Measurements from ENCODE around the gene ARHGAP45. TPM values are rescaled to one million over a fixed set of nuclear protein-coding genes. Genes with fewer than 3 reads are reported as not detected.

Gene ARHGAP45
- total and polyA plus RNA-seq, 2 donors from 2014 or later, result 11.8 to 50.0 TPM

DNA sequence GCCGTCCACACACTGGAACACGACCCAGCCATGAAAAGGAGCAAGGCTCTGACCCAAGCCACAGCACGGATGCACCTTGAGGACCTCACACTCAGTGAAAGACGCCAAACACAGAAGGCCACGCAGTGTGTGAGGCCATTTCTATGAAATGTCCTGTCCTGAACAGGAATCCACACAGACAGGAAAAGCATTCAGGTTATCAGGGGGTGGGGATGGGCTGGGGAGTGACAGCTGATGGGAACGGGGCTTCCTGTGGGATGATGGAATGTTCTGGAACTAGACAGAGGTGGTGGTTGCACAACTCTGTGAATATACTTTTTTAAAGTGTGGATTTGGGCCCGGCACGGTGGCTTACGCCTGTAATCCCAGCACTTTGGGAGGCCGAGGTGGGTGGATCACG, 67.5 kb downstream of the ARHGAP45 start:
- Histone ChIP-seq H3K9ac (ENCODE audit: low read length in 3 of 3) (no peak overlapping the region), H3K27ac (ENCODE audit: low read depth in 2 of 2, low read length in 2 of 2) (peak overlapping the region; percentile 58 to 96), H3K27me3 (ENCODE audit: control insufficient read depth, insufficient read depth, low read length) (no peaks in the 10 kb centered on the region), H3K9me3 (ENCODE audit: control insufficient read depth in 2 of 3, insufficient read depth in 1 of 3, low read length in 3 of 3) (no peaks in the 10 kb centered on the region), H3K4me1 (ENCODE audit: control insufficient read depth in 2 of 3, insufficient read depth in 2 of 3, low read depth in 1 of 3, low read length in 3 of 3) (peaks cover 0 to 20% (median 0%) of the 10 kb centered on the region in 3 donors), H3K36me3 (ENCODE audit: control insufficient read depth in 2 of 3, insufficient read depth in 3 of 3, low read length in 3 of 3) (no peaks in the 10 kb centered on the region), H3K4me3 (ENCODE audit: low read length in 3 of 3) (no peak overlapping the region)
- TF ChIP-seq, protein P1, sequence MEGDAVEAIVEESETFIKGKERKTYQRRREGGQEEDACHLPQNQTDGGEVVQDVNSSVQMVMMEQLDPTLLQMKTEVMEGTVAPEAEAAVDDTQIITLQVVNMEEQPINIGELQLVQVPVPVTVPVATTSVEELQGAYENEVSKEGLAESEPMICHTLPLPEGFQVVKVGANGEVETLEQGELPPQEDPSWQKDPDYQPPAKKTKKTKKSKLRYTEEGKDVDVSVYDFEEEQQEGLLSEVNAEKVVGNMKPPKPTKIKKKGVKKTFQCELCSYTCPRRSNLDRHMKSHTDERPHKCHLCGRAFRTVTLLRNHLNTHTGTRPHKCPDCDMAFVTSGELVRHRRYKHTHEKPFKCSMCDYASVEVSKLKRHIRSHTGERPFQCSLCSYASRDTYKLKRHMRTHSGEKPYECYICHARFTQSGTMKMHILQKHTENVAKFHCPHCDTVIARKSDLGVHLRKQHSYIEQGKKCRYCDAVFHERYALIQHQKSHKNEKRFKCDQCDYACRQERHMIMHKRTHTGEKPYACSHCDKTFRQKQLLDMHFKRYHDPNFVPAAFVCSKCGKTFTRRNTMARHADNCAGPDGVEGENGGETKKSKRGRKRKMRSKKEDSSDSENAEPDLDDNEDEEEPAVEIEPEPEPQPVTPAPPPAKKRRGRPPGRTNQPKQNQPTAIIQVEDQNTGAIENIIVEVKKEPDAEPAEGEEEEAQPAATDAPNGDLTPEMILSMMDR (IDR thresholded peaks at IDR 0.05; ENCODE audit: borderline replicate concordance, extremely low read depth, insufficient read depth), result no peak
- DNase-seq, result no peak
- intact Hi-C loops (cut with DNase I), result no loop called here
- no peak for FAIRE-seq

DNA sequence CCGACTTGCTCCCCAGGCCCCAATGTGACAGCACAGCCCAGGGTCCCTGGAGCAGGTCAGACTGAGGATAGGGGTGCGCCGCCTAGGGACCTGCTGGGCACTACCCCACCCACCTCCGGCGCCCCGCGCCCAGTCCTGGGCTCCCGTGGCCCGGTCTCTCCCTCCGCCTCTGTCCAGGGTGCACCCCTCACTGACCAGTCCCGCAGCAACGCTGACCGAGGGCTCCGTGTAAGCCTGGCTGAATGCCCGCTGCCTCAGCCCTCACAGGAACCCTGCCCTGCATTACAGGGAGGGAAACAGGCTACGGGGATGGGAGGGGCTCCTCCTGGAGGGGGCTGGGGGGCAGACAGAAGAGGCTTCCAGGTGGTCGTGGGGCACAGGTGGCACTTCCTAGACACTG, 68.5 kb downstream of the ARHGAP45 start:
- no peak overlapping the region for H3K9ac ChIP-seq (ENCODE audit: low read length in 3 of 3)
- DNase-seq (no peak), FAIRE-seq (no peak)
- intact Hi-C loops (cut with DNase I), result no loop called here
- no peak overlapping the region for H3K4me3 ChIP-seq (ENCODE audit: low read length in 3 of 3)
- TF ChIP-seq, protein P1 (IDR thresholded peaks at IDR 0.05; ENCODE audit: borderline replicate concordance, extremely low read depth, insufficient read depth), result no peak
- H3K27ac ChIP-seq (ENCODE audit: low read depth in 2 of 2, low read length in 2 of 2), result peak overlapping the region in 1 of 2 donors; percentile 47
- H3K4me1 ChIP-seq (ENCODE audit: control insufficient read depth in 2 of 3, insufficient read depth in 2 of 3, low read depth in 1 of 3, low read length in 3 of 3), result peaks cover 0 to 20% (median 0%) of the 10 kb centered on the region in 3 donors
- H3K36me3 ChIP-seq (ENCODE audit: control insufficient read depth in 2 of 3, insufficient read depth in 3 of 3, low read length in 3 of 3), result no peaks in the 10 kb centered on the region
- H3K27me3 ChIP-seq (ENCODE audit: control insufficient read depth, insufficient read depth, low read length), result no peaks in the 10 kb centered on the region
- H3K9me3 ChIP-seq (ENCODE audit: control insufficient read depth in 2 of 3, insufficient read depth in 1 of 3, low read length in 3 of 3), result no peaks in the 10 kb centered on the region

DNA sequence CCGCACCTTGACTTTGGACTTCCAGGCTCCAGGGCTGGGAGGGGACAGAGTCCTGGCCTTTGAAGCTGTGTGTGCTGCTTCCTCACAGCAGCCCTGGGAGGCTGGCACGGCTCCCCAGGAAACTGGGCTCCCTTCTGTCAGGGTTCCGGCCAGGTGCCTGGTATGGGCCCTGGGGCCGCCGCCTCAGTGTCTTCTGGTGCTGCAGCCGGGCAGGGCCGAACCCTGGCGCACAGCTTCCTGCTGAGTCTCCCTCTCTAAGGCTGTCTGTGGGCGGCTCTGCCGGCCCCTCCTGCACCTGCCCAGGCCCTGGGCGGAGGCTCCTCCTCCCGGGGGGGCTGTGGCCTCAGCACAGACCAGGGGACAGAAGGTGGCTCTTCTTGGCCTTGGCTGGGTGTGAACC, 69.2 kb downstream of the ARHGAP45 start:
- no peaks in the 10 kb centered on the region for H3K36me3 ChIP-seq (ENCODE audit: control insufficient read depth in 2 of 3, insufficient read depth in 3 of 3, low read length in 3 of 3)
- no peaks in the 10 kb centered on the region for H3K9me3 ChIP-seq (ENCODE audit: control insufficient read depth in 2 of 3, insufficient read depth in 1 of 3, low read length in 3 of 3)
- peak overlapping the region in 1 of 2 donors; percentile 47 for H3K27ac ChIP-seq (ENCODE audit: low read depth in 2 of 2, low read length in 2 of 2)
- no peak overlapping the region for H3K9ac ChIP-seq (ENCODE audit: low read length in 3 of 3)
- FAIRE-seq (no peak), DNase-seq (no peak)
- TF ChIP-seq, protein P1 (IDR thresholded peaks at IDR 0.05; ENCODE audit: borderline replicate concordance, extremely low read depth, insufficient read depth), result no peak
- peaks cover 0 to 20% (median 0%) of the 10 kb centered on the region in 3 donors for H3K4me1 ChIP-seq (ENCODE audit: control insufficient read depth in 2 of 3, insufficient read depth in 2 of 3, low read depth in 1 of 3, low read length in 3 of 3)
- no peak overlapping the region for H3K4me3 ChIP-seq (ENCODE audit: low read length in 3 of 3)
- H3K27me3 ChIP-seq (ENCODE audit: control insufficient read depth, insufficient read depth, low read length), result no peaks in the 10 kb centered on the region
- intact Hi-C loops (cut with DNase I), result no loop called here

Other genes starting within 250 kb of the ARHGAP45 start
- gene PLPPR3, start 245.2 kb upstream of the ARHGAP45 start, total RNA-seq, result not detected
- gene PLPPR3, start 245.2 kb upstream of the ARHGAP45 start, polyA plus RNA-seq (ENCODE audit: insufficient read depth, low read depth, low replicate concordance), result not detected
- gene AZU1, start 239.3 kb upstream of the ARHGAP45 start, total RNA-seq, result 0.50 TPM
- not detected for gene AZU1, start 239.3 kb upstream of the ARHGAP45 start, polyA plus RNA-seq (ENCODE audit: insufficient read depth, low read depth, low replicate concordance)
- not detected for gene PRTN3, start 226.2 kb upstream of the ARHGAP45 start, total RNA-seq
- not detected for gene PRTN3, start 226.2 kb upstream of the ARHGAP45 start, polyA plus RNA-seq (ENCODE audit: insufficient read depth, low read depth, low replicate concordance)
- gene ELANE, start 214.9 kb upstream of the ARHGAP45 start, total RNA-seq, result 0.85 TPM
- gene ELANE, start 214.9 kb upstream of the ARHGAP45 start, polyA plus RNA-seq (ENCODE audit: insufficient read depth, low read depth, low replicate concordance), result not detected
- 35.1 TPM for gene CFD, start 207.5 kb upstream of the ARHGAP45 start, total RNA-seq
- 4.6 TPM for gene CFD, start 207.5 kb upstream of the ARHGAP45 start, polyA plus RNA-seq (ENCODE audit: insufficient read depth, low read depth, low replicate concordance)
- gene MED16, start 174.0 kb upstream of the ARHGAP45 start, total RNA-seq, result 56.5 TPM
- gene MED16, start 174.0 kb upstream of the ARHGAP45 start, polyA plus RNA-seq (ENCODE audit: insufficient read depth, low read depth, low replicate concordance), result 72.1 TPM
- not detected for gene RNU6-9, start 173.7 kb upstream of the ARHGAP45 start, total RNA-seq
- gene RNU6-9, start 173.7 kb upstream of the ARHGAP45 start, polyA plus RNA-seq (ENCODE audit: insufficient read depth, low read depth, low replicate concordance), result not detected
- 71.4 TPM for gene R3HDM4, start 153.9 kb upstream of the ARHGAP45 start, total RNA-seq
- gene R3HDM4, start 153.9 kb upstream of the ARHGAP45 start, polyA plus RNA-seq (ENCODE audit: insufficient read depth, low read depth, low replicate concordance), result 47.4 TPM
- gene KISS1R, start 149.8 kb upstream of the ARHGAP45 start, total RNA-seq, result 0.69 TPM
- not detected for gene KISS1R, start 149.8 kb upstream of the ARHGAP45 start, polyA plus RNA-seq (ENCODE audit: insufficient read depth, low read depth, low replicate concordance)
- 16.9 TPM for gene ARID3A, start 141.1 kb upstream of the ARHGAP45 start, total RNA-seq
- 5.6 TPM for gene ARID3A, start 141.1 kb upstream of the ARHGAP45 start, polyA plus RNA-seq (ENCODE audit: insufficient read depth, low read depth, low replicate concordance)
- 40.3 TPM for gene WDR18, start 82.8 kb upstream of the ARHGAP45 start, total RNA-seq
- 77.2 TPM for gene WDR18, start 82.8 kb upstream of the ARHGAP45 start, polyA plus RNA-seq (ENCODE audit: insufficient read depth, low read depth, low replicate concordance)
- gene GRIN3B, start 66.7 kb upstream of the ARHGAP45 start, total RNA-seq, result 0.44 TPM
- 0.15 TPM for gene GRIN3B, start 66.7 kb upstream of the ARHGAP45 start, polyA plus RNA-seq (ENCODE audit: insufficient read depth, low read depth, low replicate concordance)
- gene TMEM259, start 46.0 kb upstream of the ARHGAP45 start, total RNA-seq, result 180 TPM
- 129 TPM for gene TMEM259, start 46.0 kb upstream of the ARHGAP45 start, polyA plus RNA-seq (ENCODE audit: insufficient read depth, low read depth, low replicate concordance)
- gene RNU6-2, start 45.6 kb upstream of the ARHGAP45 start, total RNA-seq, result not detected
- not detected for gene RNU6-2, start 45.6 kb upstream of the ARHGAP45 start, polyA plus RNA-seq (ENCODE audit: insufficient read depth, low read depth, low replicate concordance)
- gene CNN2, start 40.6 kb upstream of the ARHGAP45 start, total RNA-seq, result 131 TPM
- 64.1 TPM for gene CNN2, start 40.6 kb upstream of the ARHGAP45 start, polyA plus RNA-seq (ENCODE audit: insufficient read depth, low read depth, low replicate concordance)
- 20.4 TPM for gene ABCA7, start 27.1 kb upstream of the ARHGAP45 start, total RNA-seq
- gene ABCA7, start 27.1 kb upstream of the ARHGAP45 start, polyA plus RNA-seq (ENCODE audit: insufficient read depth, low read depth, low replicate concordance), result 11.7 TPM
- gene POLR2E, start 28.2 kb downstream of the ARHGAP45 start, total RNA-seq, result 158 TPM
- 189 TPM for gene POLR2E, start 28.2 kb downstream of the ARHGAP45 start, polyA plus RNA-seq (ENCODE audit: insufficient read depth, low read depth, low replicate concordance)
- gene GPX4, start 36.8 kb downstream of the ARHGAP45 start, total RNA-seq, result 268 TPM
- gene GPX4, start 36.8 kb downstream of the ARHGAP45 start, polyA plus RNA-seq (ENCODE audit: insufficient read depth, low read depth, low replicate concordance), result 966 TPM
- gene SBNO2, start 107.1 kb downstream of the ARHGAP45 start, total RNA-seq, result 156 TPM
- gene SBNO2, start 107.1 kb downstream of the ARHGAP45 start, polyA plus RNA-seq (ENCODE audit: insufficient read depth, low read depth, low replicate concordance), result 12.2 TPM
- gene STK11, start 138.6 kb downstream of the ARHGAP45 start, total RNA-seq, result 57.7 TPM
- 40.7 TPM for gene STK11, start 138.6 kb downstream of the ARHGAP45 start, polyA plus RNA-seq (ENCODE audit: insufficient read depth, low read depth, low replicate concordance)
- gene CBARP, start 170.8 kb downstream of the ARHGAP45 start, total RNA-seq, result 1.1 TPM
- 1.0 TPM for gene CBARP, start 170.8 kb downstream of the ARHGAP45 start, polyA plus RNA-seq (ENCODE audit: insufficient read depth, low read depth, low replicate concordance)
- 183 TPM for gene ATP5F1D, start 174.6 kb downstream of the ARHGAP45 start, total RNA-seq
- 641 TPM for gene ATP5F1D, start 174.6 kb downstream of the ARHGAP45 start, polyA plus RNA-seq (ENCODE audit: insufficient read depth, low read depth, low replicate concordance)
- 205 TPM for gene MIDN, start 181.4 kb downstream of the ARHGAP45 start, total RNA-seq
- gene MIDN, start 181.4 kb downstream of the ARHGAP45 start, polyA plus RNA-seq (ENCODE audit: insufficient read depth, low read depth, low replicate concordance), result 21.3 TPM
- 533 TPM for gene CIRBP, start 202.2 kb downstream of the ARHGAP45 start, total RNA-seq
- 408 TPM for gene CIRBP, start 202.2 kb downstream of the ARHGAP45 start, polyA plus RNA-seq (ENCODE audit: insufficient read depth, low read depth, low replicate concordance)
- 35.3 TPM for gene FAM174C, start 208.4 kb downstream of the ARHGAP45 start, total RNA-seq
- gene FAM174C, start 208.4 kb downstream of the ARHGAP45 start, polyA plus RNA-seq (ENCODE audit: insufficient read depth, low read depth, low replicate concordance), result 94.7 TPM
- gene EFNA2, start 218.7 kb downstream of the ARHGAP45 start, total RNA-seq, result not detected
- not detected for gene EFNA2, start 218.7 kb downstream of the ARHGAP45 start, polyA plus RNA-seq (ENCODE audit: insufficient read depth, low read depth, low replicate concordance)

All from kidney (tissue), 14 donors.